Endothelial cell of umbilical vein (primary cell): ENCODE measurements around the gene TSKU. TPM values are rescaled to one million over a fixed set of nuclear protein-coding genes. Genes with fewer than 3 reads are reported as not detected.

ENCODE experiments used
- BruUV-seq: library from RNA; stranded (reverse); fragments of 400-500 nt; replicated peaks from 2 replicates; lab custom pipeline; 2021; lab: Mats Ljungman, UMichigan
- CTCF ChIA-PET: fragments of 300-600, 350-600 bp; sonication (Branson Sonifier 250); formaldehyde crosslinking; loops from one replicate; lab custom pipeline; 2021; ENCODE audit warnings: antibody characterized with exemption, inconsistent platforms; lab: Charles Lee
- POLR2A ChIA-PET: fragments of 300-600, 350-600 bp; sonication (Branson Sonifier 250); formaldehyde crosslinking; loops from one replicate; lab custom pipeline; 2021; ENCODE audit warnings: antibody characterized with exemption, inconsistent platforms; lab: Charles Lee
- DNase-seq: peaks from one replicate; pipeline ENCODE4 v3.0.0-alpha.2; 2011; ENCODE audit warnings: low read depth, low spot score
- FAIRE-seq: peaks from 2 replicates; lab custom pipeline; 2011; peaks lifted over from hg19 to GRCh38; lab: Jason Lieb, UNC
- H2AFZ ChIP-seq: 2 replicates; pipeline ENCODE4 v1.6.0; 2012; ENCODE audit warnings: low read depth, low read length, control low read depth, inconsistent platforms
- H3K27ac ChIP-seq: 2 replicates; pipeline ENCODE4 v1.5.1; 2011; ENCODE audit warnings: low read depth, mild to moderate bottlenecking, control low read depth, low read length, moderate library complexity; ENCODE audit not compliant: insufficient read depth
- H3K27me3 ChIP-seq, 2 experiments: 2 replicates each; pipeline versions ENCODE4 v1.6.0 to v1.6.1; 2011; ENCODE audit warnings: low read length in 2 of 2, mixed read lengths in 1 of 2; ENCODE audit not compliant: control insufficient read depth in 2 of 2, insufficient read depth in 2 of 2
- H3K36me3 ChIP-seq, 2 experiments: 2 replicates in 1 of 2; 3 replicates in 1 of 2; pipeline ENCODE4 v1.5.1; 2011; ENCODE audit warnings: low read length in 2 of 2, mild to moderate bottlenecking in 1 of 2, moderate library complexity in 1 of 2; ENCODE audit not compliant: control insufficient read depth in 2 of 2, insufficient read depth in 2 of 2; ENCODE audit errors: extremely low read depth in 1 of 2
- H3K4me1 ChIP-seq: 3 replicates; pipeline ENCODE4 v1.5.1; 2011; ENCODE audit warnings: mild to moderate bottlenecking, low read length; ENCODE audit not compliant: control insufficient read depth, insufficient read depth; ENCODE audit errors: extremely low read depth
- H3K4me2 ChIP-seq: 2 replicates; pipeline ENCODE4 v1.6.1; 2011; ENCODE audit warnings: low read length, control low read depth, mixed read lengths; ENCODE audit not compliant: insufficient read depth
- H3K4me3 ChIP-seq, 3 experiments: fragments of 200-600 bp in 1 of 3; sonication (generic), shearing (Covaris generic) in 1 of 3; replicated peaks in 1 of 3; 2 replicates each; pipeline ENCODE4 v1.5.1; 2011 to 2016; ENCODE audit warnings: control low read depth in 3 of 3, low read length in 3 of 3, mild to moderate bottlenecking in 2 of 3, inconsistent platforms in 1 of 3, low read depth in 1 of 3, moderate library complexity in 1 of 3; ENCODE audit not compliant: insufficient read depth in 1 of 3
- H3K79me2 ChIP-seq: 2 replicates; pipeline ENCODE4 v1.6.0; 2012; ENCODE audit warnings: low read length, inconsistent platforms; ENCODE audit not compliant: control insufficient read depth, insufficient read depth
- H3K9ac ChIP-seq: replicated peaks from 2 replicates; pipeline ENCODE3; 2011; ENCODE audit warnings: low read length, control low read depth; ENCODE audit not compliant: insufficient read depth; ENCODE audit errors: extremely low read depth
- H3K9me1 ChIP-seq: replicated peaks from 3 replicates; pipeline ENCODE4 v1.6.0; 2011; ENCODE audit warnings: mild to moderate bottlenecking, low read length; ENCODE audit not compliant: control insufficient read depth, insufficient read depth; ENCODE audit errors: extremely low read depth
- H3K9me3 ChIP-seq: replicated peaks from 2 replicates; pipeline ENCODE4 v1.5.1; 2012; ENCODE audit warnings: low read length, inconsistent platforms; ENCODE audit not compliant: control insufficient read depth, insufficient read depth
- H4K20me1 ChIP-seq: replicated peaks from 2 replicates; pipeline ENCODE3; 2011; ENCODE audit warnings: mild to moderate bottlenecking, low read length; ENCODE audit not compliant: control insufficient read depth, insufficient read depth; ENCODE audit errors: extremely low read depth
- EZH2 ChIP-seq: IDR thresholded peaks from 2 replicates; pipeline ENCODE4 v1.6.1; 2012; ENCODE audit warnings: borderline replicate concordance, low read depth, mild to moderate bottlenecking, moderate library complexity, low read length, inconsistent platforms; ENCODE audit not compliant: severe bottlenecking
- FOS ChIP-seq: IDR thresholded peaks from 2 replicates; pipeline ENCODE4 v1.6.1; 2011; ENCODE audit warnings: mild to moderate bottlenecking, low read length, moderate library complexity, borderline replicate concordance; ENCODE audit not compliant: insufficient read depth
- GATA2 ChIP-seq: IDR thresholded peaks from 2 replicates; pipeline ENCODE4 v1.7.0; 2011; ENCODE audit warnings: low read depth, mild to moderate bottlenecking, moderate library complexity, mixed read lengths, low read length; ENCODE audit not compliant: insufficient read length, insufficient read depth
- JUN ChIP-seq: IDR thresholded peaks from 2 replicates; pipeline ENCODE4 v1.6.1; 2011; ENCODE audit warnings: borderline replicate concordance, low read depth; ENCODE audit not compliant: insufficient read length, insufficient read depth
- MYC ChIP-seq: IDR thresholded peaks from one replicate; pipeline ENCODE4 v1.6.1; 2011; ENCODE audit warnings: mild to moderate bottlenecking, low read depth, low read length
- POLR2A ChIP-seq: IDR thresholded peaks from 2 replicates; pipeline ENCODE4 v1.6.1; 2012; ENCODE audit warnings: low read depth, mild to moderate bottlenecking, control low read depth, low read length
- POLR2AphosphoS5 ChIP-seq: IDR thresholded peaks from 2 replicates; pipeline ENCODE4 v1.6.1; 2012; ENCODE audit warnings: low read depth, mild to moderate bottlenecking, control low read depth, low read length, moderate library complexity; ENCODE audit not compliant: insufficient read depth
- dilution Hi-C: fragments of 300-500 bp; cut with MboI; formaldehyde crosslinking; loops from one replicate; pipeline ENCODE4 v1.15.0; 2019; ENCODE audit warnings: low sequenced_read_pairs; ENCODE audit not compliant: extremely low pct_ligation_motif_present
- intact Hi-C: fragments of 100-400 bp; cut with micrococcal nuclease; formaldehyde crosslinking; loops from one replicate; pipeline ENCODE4 v1.10.0; 2022
- polyA plus RNA-seq, 4 experiments: library from polyadenylated mRNA; depleted of rRNA in 3 of 4; stranded (reverse) in 3 of 4; unstranded in 1 of 4; fragments of >200 nt; gene quantifications; 2 replicates each; pipeline versions ENCODE4 v1.2.1 to v1.2.3, GENCODE V29; 2011 to 2012; ENCODE audit warnings: missing spikeins in 1 of 4
- total RNA-seq: library from RNA; stranded (reverse); gene quantifications from 2 replicates; pipeline ENCODE4 v1.2.3, GENCODE V29; 2021
- TF ChIP-seq, protein P1 (sequence below), 2 donors: IDR thresholded peaks; 1 replicate in 1 of 2; 2 replicates in 1 of 2; pipeline ENCODE4 v1.5.1; 2011; ENCODE audit warnings: low read length in 2 of 2, mild to moderate bottlenecking in 2 of 2, moderate library complexity in 2 of 2, control low read depth in 1 of 2, inconsistent platforms in 1 of 2, low read depth in 1 of 2; ENCODE audit not compliant: insufficient read depth in 1 of 2; ENCODE audit errors: extremely low read depth in 1 of 2
- TF ChIP-seq, protein P2 (sequence below): IDR thresholded peaks from 2 replicates; pipeline ENCODE4 v1.6.1; 2011; ENCODE audit not compliant: insufficient read depth, insufficient read length

TSKU gene
- total and polyA plus RNA-seq, 2 donors (not counting 3 experiments of a cell fraction or from before 2014, with no cell fraction given), result 16.2 to 21.2 TPM

DNA sequence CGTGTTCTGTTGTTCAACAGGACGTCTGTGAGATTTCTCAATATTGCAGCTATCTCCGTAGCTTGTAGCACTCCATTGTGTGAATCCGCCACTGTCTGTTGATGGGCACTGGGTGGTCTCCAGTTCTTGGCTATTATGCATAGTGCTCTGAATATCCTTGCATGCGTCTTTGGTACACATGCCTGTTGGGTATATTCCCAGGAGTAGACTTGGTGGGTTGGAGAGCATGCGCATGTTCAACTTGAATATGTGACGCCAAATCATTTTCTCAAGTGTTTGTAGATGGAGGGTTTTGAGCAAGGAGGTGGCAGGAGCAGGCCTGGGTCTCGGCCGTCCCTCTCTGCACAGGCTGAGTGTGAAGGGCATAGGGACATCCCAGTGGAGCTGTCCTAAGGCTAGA is 24.8 kb upstream of the TSKU start:
- TF ChIP-seq, protein P1, sequence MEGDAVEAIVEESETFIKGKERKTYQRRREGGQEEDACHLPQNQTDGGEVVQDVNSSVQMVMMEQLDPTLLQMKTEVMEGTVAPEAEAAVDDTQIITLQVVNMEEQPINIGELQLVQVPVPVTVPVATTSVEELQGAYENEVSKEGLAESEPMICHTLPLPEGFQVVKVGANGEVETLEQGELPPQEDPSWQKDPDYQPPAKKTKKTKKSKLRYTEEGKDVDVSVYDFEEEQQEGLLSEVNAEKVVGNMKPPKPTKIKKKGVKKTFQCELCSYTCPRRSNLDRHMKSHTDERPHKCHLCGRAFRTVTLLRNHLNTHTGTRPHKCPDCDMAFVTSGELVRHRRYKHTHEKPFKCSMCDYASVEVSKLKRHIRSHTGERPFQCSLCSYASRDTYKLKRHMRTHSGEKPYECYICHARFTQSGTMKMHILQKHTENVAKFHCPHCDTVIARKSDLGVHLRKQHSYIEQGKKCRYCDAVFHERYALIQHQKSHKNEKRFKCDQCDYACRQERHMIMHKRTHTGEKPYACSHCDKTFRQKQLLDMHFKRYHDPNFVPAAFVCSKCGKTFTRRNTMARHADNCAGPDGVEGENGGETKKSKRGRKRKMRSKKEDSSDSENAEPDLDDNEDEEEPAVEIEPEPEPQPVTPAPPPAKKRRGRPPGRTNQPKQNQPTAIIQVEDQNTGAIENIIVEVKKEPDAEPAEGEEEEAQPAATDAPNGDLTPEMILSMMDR (IDR thresholded peaks at IDR 0.05; ENCODE audit: extremely low read depth in 1 of 2, insufficient read depth in 1 of 2, low read depth in 1 of 2, low read length in 2 of 2), result no peak
- TF ChIP-seq POLR2AphosphoS5, result no peak
- no peak for TF ChIP-seq JUN
- TF ChIP-seq FOS, result no peak
- TF ChIP-seq, protein P2, sequence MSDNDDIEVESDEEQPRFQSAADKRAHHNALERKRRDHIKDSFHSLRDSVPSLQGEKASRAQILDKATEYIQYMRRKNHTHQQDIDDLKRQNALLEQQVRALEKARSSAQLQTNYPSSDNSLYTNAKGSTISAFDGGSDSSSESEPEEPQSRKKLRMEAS, result no peak
- TF ChIP-seq GATA2, result no peak
- no peak for TF ChIP-seq MYC
- TF ChIP-seq POLR2A, result no peak
- TF ChIP-seq EZH2, result no peak
- Histone ChIP-seq H3K4me2 (no peak overlapping the region), H3K79me2 (no peaks in the 10 kb centered on the region), H3K4me3 (no peak overlapping the region), H3K9me3 (no peaks in the 10 kb centered on the region), H3K27me3 (no peaks in the 10 kb centered on the region), H3K27ac (no peak overlapping the region), H4K20me1 (no peaks in the 10 kb centered on the region), H2AFZ (no peak overlapping the region), H3K4me1 (peaks cover 4% of the 10 kb centered on the region), H3K9ac (no peak overlapping the region), H3K9me1 (no peaks in the 10 kb centered on the region), H3K36me3 (no peaks in the 10 kb centered on the region)
- FAIRE-seq (no peak), DNase-seq (no peak)
- CTCF ChIA-PET, result interaction anchor here (1.2 to 2.4 kb wide), 4 partner anchors 23 to 40 kb away, joined by 3 to 10 read pairs (median 4); no protein-coding TSS in a partner anchor
- no TSS peak for BruUV-seq
- dilution Hi-C loops (no loop called here), intact Hi-C loops (no loop called here)
- POLR2A ChIA-PET, result no interaction called here
